ENCODE results near the gene CYLD.
A peak's percentile ranks its signal among the peaks of the same experiment; 100 is the strongest.

The CYLD gene

GRCh38 chr16:50800074-50800473 is 58.2 kb downstream of the CYLD start:
- H3K27me3 Mint-ChIP-seq = no peaks in the 10 kb centered on the region
- H3K4me3 Mint-ChIP-seq = no peak overlapping the region
- H3K36me3 Mint-ChIP-seq (ENCODE audit: low read depth) = peaks cover 55% of the 10 kb centered on the region
- no peaks in the 10 kb centered on the region for H3K9me3 Mint-ChIP-seq
- H3K4me1 Mint-ChIP-seq (ENCODE audit: low read depth) = no peaks in the 10 kb centered on the region
- H3K27ac Mint-ChIP-seq = no peak overlapping the region
- intact Hi-C loops (cut with micrococcal nuclease) = loop anchor here (10.0 kb wide), 1 partner anchor 435 kb away; the partner anchor contains the start of gene BRD7

GRCh38 chr16:50801036-50801435 is 59.1 kb downstream of the CYLD start:
- Mint-ChIP-seq H3K27me3 (no peaks in the 10 kb centered on the region), H3K9me3 (no peaks in the 10 kb centered on the region), H3K36me3 (ENCODE audit: low read depth) (peaks cover 46% of the 10 kb centered on the region), H3K4me3 (no peak overlapping the region), H3K27ac (no peak overlapping the region), H3K4me1 (ENCODE audit: low read depth) (peaks cover 6% of the 10 kb centered on the region)
- intact Hi-C loops (cut with micrococcal nuclease) = loop anchor here (10.0 kb wide), 1 partner anchor 436 kb away; the partner anchor contains the start of gene BRD7

GRCh38 chr16:50802000-50802399 is 60.1 kb downstream of the CYLD start:
- intact Hi-C loops (cut with micrococcal nuclease) = loop anchor here (10.0 kb wide), 1 partner anchor 437 kb away; the partner anchor contains the start of gene BRD7
- no peak overlapping the region for H3K27ac Mint-ChIP-seq

GRCh38 chr16:50802961-50803360 is 61.1 kb downstream of the CYLD start:
- intact Hi-C loops (cut with micrococcal nuclease) = loop anchor here (10.0 kb wide), 1 partner anchor 438 kb away; the partner anchor contains the start of gene BRD7
- Mint-ChIP-seq H3K27me3 (no peaks in the 10 kb centered on the region), H3K9me3 (no peaks in the 10 kb centered on the region), H3K27ac (no peak overlapping the region), H3K36me3 (ENCODE audit: low read depth) (peaks cover 27% of the 10 kb centered on the region), H3K4me1 (ENCODE audit: low read depth) (peaks cover 8% of the 10 kb centered on the region), H3K4me3 (no peak overlapping the region)

More at GRCh38 chr16:50802000-50802399, 60.1 kb downstream of the CYLD start:
- Mint-ChIP-seq H3K9me3 (no peaks in the 10 kb centered on the region), H3K27me3 (no peaks in the 10 kb centered on the region), H3K4me3 (no peak overlapping the region), H3K36me3 (ENCODE audit: low read depth) (peaks cover 36% of the 10 kb centered on the region), H3K4me1 (ENCODE audit: low read depth) (peaks cover 8% of the 10 kb centered on the region)

- Mint-ChIP-seq H3K27ac (no peak overlapping the region), H3K36me3 (ENCODE audit: low read depth) (peaks cover 12% of the 10 kb centered on the region), H3K4me1 (ENCODE audit: low read depth) (peaks cover 8% of the 10 kb centered on the region), H3K27me3 (no peaks in the 10 kb centered on the region), H3K4me3 (no peak overlapping the region), H3K9me3 (no peaks in the 10 kb centered on the region)
- intact Hi-C loops (cut with micrococcal nuclease) = loop anchor here (10.0 kb wide), 1 partner anchor 440 kb away; the partner anchor contains the start of gene BRD7
Observed at GRCh38 chr16:50804290-50804907, 62.5 kb downstream of the CYLD start.

GRCh38 chr16:50806099-50807062 is 64.5 kb downstream of the CYLD start:
- Mint-ChIP-seq H3K27ac (no peak overlapping the region), H3K4me3 (peak overlapping the region; percentile 51), H3K9me3 (no peaks in the 10 kb centered on the region), H3K36me3 (ENCODE audit: low read depth) (peaks cover 6% of the 10 kb centered on the region), H3K4me1 (ENCODE audit: low read depth) (peaks cover 8% of the 10 kb centered on the region), H3K27me3 (no peaks in the 10 kb centered on the region)
- intact Hi-C loops (cut with micrococcal nuclease) = loop anchor here (2.0 to 10.0 kb wide), 2 partner anchors 134 to 442 kb away; partner anchors contain the start of gene BRD7

GRCh38 chr16:50808929-50809538 is 67.1 kb downstream of the CYLD start:
- H3K27me3 Mint-ChIP-seq = peaks cover 1% of the 10 kb centered on the region
- peaks cover 8% of the 10 kb centered on the region for H3K4me1 Mint-ChIP-seq (ENCODE audit: low read depth)
- intact Hi-C loops (cut with micrococcal nuclease) = loop anchor here (10.0 kb wide), 1 partner anchor 444 kb away; the partner anchor contains the start of gene BRD7
- no peaks in the 10 kb centered on the region for H3K9me3 Mint-ChIP-seq
- H3K36me3 Mint-ChIP-seq (ENCODE audit: low read depth) = no peaks in the 10 kb centered on the region
- no peak overlapping the region for H3K4me3 Mint-ChIP-seq
- H3K27ac Mint-ChIP-seq = no peak overlapping the region

GRCh38 chr16:50809561-50809960 is 67.7 kb downstream of the CYLD start:
- peaks cover 8% of the 10 kb centered on the region for H3K4me1 Mint-ChIP-seq (ENCODE audit: low read depth)
- no peak overlapping the region for H3K27ac Mint-ChIP-seq
- intact Hi-C loops (cut with micrococcal nuclease) = loop anchor here (10.0 kb wide), 1 partner anchor 445 kb away; the partner anchor contains the start of gene BRD7
- H3K9me3 Mint-ChIP-seq = no peaks in the 10 kb centered on the region
- no peaks in the 10 kb centered on the region for H3K36me3 Mint-ChIP-seq (ENCODE audit: low read depth)
- no peak overlapping the region for H3K4me3 Mint-ChIP-seq
- peaks cover 1% of the 10 kb centered on the region for H3K27me3 Mint-ChIP-seq

GRCh38 chr16:50810241-50810965 is 68.5 kb downstream of the CYLD start:
- intact Hi-C loops (cut with micrococcal nuclease) = no loop called here
- Mint-ChIP-seq H3K9me3 (no peaks in the 10 kb centered on the region), H3K4me3 (no peak overlapping the region), H3K27me3 (peaks cover 1% of the 10 kb centered on the region), H3K27ac (no peak overlapping the region), H3K36me3 (ENCODE audit: low read depth) (no peaks in the 10 kb centered on the region), H3K4me1 (ENCODE audit: low read depth) (peaks cover 8% of the 10 kb centered on the region)

- no peaks in the 10 kb centered on the region for H3K36me3 Mint-ChIP-seq (ENCODE audit: low read depth)
Observed at GRCh38 chr16:50812046-50812445, 70.2 kb downstream of the CYLD start.

GRCh38 chr16:50812876-50813466 is 71.1 kb downstream of the CYLD start:
- no peaks in the 10 kb centered on the region for H3K4me1 Mint-ChIP-seq (ENCODE audit: low read depth)
- H3K27me3 Mint-ChIP-seq = peaks cover 1% of the 10 kb centered on the region
- H3K4me3 Mint-ChIP-seq = no peak overlapping the region
- intact Hi-C loops (cut with micrococcal nuclease) = no loop called here
- no peak overlapping the region for H3K27ac Mint-ChIP-seq
- H3K9me3 Mint-ChIP-seq = no peaks in the 10 kb centered on the region
- no peaks in the 10 kb centered on the region for H3K36me3 Mint-ChIP-seq (ENCODE audit: low read depth)

More at GRCh38 chr16:50812046-50812445, 70.2 kb downstream of the CYLD start:
- Mint-ChIP-seq H3K4me1 (ENCODE audit: low read depth) (no peaks in the 10 kb centered on the region), H3K9me3 (no peaks in the 10 kb centered on the region), H3K27ac (no peak overlapping the region), H3K27me3 (peaks cover 1% of the 10 kb centered on the region), H3K4me3 (no peak overlapping the region)
- intact Hi-C loops (cut with micrococcal nuclease) = no loop called here

- Mint-ChIP-seq H3K27ac (no peak overlapping the region), H3K36me3 (ENCODE audit: low read depth) (no peaks in the 10 kb centered on the region), H3K4me1 (ENCODE audit: low read depth) (no peaks in the 10 kb centered on the region), H3K4me3 (no peak overlapping the region), H3K27me3 (peaks cover 1% of the 10 kb centered on the region), H3K9me3 (no peaks in the 10 kb centered on the region)
- intact Hi-C loops (cut with micrococcal nuclease) = no loop called here
Observed at GRCh38 chr16:50814052-50814451, 72.2 kb downstream of the CYLD start.

- H3K4me1 Mint-ChIP-seq (ENCODE audit: low read depth) = no peaks in the 10 kb centered on the region
- peaks cover 1% of the 10 kb centered on the region for H3K27me3 Mint-ChIP-seq
- no peak overlapping the region for H3K4me3 Mint-ChIP-seq
- no peaks in the 10 kb centered on the region for H3K36me3 Mint-ChIP-seq (ENCODE audit: low read depth)
- H3K9me3 Mint-ChIP-seq = no peaks in the 10 kb centered on the region
- intact Hi-C loops (cut with micrococcal nuclease) = no loop called here
- no peak overlapping the region for H3K27ac Mint-ChIP-seq
Observed at GRCh38 chr16:50814541-50814940, 72.7 kb downstream of the CYLD start.
